AG09309 (cell line): ENCODE results near the gene ERCC8.
A peak's percentile ranks its signal among the peaks of the same experiment; 100 is the strongest.

Source experiments
- DNase-seq: peaks from one replicate; pipeline ENCODE4 v3.0.0-alpha.2; 2010; ENCODE audit warnings: low read depth
- H3K4me3 ChIP-seq: 2 replicates; pipeline ENCODE4 v1.5.1; 2011; ENCODE audit warnings: mild to moderate bottlenecking, low read depth, low read length, moderate library complexity; ENCODE audit not compliant: control insufficient read depth
- TF ChIP-seq, protein P1 (sequence below): IDR thresholded peaks from 2 replicates; pipeline ENCODE4 v1.5.1; 2011; ENCODE audit warnings: mild to moderate bottlenecking, low read depth, low read length, inconsistent platforms; ENCODE audit not compliant: insufficient read depth, control insufficient read depth; ENCODE audit errors: missing control alignments

The ERCC8 gene

DNA sequence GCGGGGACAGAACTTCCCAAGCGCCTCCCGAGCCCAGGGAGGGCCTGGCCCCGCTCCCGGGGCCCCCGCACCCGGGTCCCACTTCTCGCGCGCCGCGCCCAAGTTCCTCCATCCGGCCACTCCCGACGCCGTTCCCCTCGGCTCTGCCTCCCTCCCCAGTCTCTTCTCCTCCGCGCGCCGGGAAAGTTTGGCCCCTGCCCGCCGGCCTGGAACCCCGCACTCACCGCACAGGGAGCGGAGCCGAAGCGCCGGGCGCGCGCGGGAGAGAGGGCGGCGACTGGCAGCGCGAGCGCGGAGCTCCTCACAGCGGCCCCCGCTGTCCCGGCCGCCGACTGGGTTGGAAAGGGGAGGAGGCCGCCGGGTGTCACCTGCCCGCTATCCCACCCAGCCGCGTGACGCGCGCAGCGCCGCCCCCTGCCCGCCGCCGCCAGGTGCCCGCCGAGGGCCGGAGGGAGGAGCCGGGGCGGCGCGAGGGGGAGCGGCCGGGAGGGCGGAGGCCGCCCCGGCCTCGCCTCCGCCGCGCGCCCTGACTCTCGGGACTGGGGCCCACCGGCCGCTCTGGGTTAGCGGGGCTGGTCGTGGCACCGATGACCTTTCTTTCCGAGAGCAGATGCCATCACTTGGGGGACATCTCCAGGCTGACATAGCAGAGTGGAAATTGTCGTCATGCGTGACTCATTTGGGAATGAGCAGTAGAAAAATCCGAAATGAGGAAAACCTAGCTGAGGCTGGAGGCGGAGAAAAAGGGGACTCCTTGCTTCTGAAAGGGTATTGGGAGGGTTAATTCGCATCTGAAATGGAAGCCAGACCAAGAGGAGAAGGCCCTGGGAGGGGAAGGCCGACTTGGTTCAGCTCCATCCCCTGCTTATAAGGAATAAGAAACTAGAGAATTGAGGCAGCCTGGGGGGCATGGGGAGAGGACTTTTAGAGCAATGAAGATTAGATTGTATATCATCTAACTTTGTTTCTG, 100.6 kb downstream of the ERCC8 start, which contains the start of gene ELOVL7:
Gene ELOVL7 (minus strand): TSS at position 334 of the 970 bp plus-strand sequence. CDS start 56,872 bp downstream, outside the sequence.
- peak within 1 kb of the TSS; percentile 45 for H3K4me3 ChIP-seq
- no peak for DNase-seq
- TF ChIP-seq, protein P1, sequence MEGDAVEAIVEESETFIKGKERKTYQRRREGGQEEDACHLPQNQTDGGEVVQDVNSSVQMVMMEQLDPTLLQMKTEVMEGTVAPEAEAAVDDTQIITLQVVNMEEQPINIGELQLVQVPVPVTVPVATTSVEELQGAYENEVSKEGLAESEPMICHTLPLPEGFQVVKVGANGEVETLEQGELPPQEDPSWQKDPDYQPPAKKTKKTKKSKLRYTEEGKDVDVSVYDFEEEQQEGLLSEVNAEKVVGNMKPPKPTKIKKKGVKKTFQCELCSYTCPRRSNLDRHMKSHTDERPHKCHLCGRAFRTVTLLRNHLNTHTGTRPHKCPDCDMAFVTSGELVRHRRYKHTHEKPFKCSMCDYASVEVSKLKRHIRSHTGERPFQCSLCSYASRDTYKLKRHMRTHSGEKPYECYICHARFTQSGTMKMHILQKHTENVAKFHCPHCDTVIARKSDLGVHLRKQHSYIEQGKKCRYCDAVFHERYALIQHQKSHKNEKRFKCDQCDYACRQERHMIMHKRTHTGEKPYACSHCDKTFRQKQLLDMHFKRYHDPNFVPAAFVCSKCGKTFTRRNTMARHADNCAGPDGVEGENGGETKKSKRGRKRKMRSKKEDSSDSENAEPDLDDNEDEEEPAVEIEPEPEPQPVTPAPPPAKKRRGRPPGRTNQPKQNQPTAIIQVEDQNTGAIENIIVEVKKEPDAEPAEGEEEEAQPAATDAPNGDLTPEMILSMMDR = no peak

DNA sequence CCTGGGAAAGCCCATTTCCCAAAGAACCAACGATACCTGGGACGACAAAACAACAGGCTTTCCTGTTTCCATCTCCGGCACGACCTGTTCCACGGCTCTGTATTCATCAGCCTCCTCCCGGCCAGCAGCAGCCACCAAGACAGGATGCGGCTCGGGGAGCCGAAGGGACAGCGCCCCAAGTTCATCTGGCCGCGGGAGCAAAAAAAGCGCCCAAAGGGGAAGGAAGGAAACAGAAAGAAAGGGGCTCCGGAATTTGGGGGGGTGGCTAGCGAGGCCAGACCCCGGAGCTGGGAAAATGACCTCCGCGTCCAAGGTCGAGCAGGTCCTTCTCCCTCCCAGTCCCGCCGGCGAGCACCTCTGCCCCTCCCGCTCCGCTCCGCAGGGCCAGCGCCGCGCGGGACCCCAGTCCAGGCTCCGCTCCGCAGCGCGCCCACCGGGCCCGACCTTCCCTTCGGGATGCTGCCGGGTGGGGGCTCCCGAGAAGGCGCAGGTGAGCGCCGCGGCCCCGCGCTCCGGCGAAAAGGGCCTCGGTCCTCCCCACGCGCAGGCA, 101.4 kb downstream of the ERCC8 start:
- peak overlapping the region; percentile 45 for H3K4me3 ChIP-seq
- TF ChIP-seq, protein P1 = no peak
- no peak for DNase-seq

DNA sequence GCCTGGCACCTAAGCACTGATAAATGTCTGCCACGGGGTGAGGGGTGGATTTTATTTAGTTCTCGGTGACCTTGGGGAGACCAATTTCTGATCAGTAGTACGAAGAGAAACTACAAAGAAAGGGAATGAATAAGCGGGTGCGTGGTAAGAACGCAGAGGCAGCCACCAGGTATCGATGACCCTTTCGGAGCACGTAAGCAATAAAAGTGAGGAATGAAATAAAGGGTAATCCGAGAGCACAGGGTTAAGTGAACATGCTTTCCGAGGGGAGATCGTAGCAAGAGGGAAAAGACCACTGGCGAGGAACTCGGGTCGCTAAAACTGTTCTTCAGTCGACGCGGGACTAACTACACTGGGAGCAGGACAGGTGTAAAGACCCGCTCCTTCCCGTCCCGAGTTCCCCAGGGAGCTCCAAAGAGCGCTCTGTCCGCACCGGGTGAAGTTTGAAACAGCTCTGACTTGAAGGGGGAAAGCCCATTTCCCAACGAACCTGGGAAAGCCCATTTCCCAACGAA, 101.9 kb downstream of the ERCC8 start:
- no peak for DNase-seq
- TF ChIP-seq, protein P1 = no peak
- H3K4me3 ChIP-seq = no peak overlapping the region; the same call in 1 of the 2 replicates

GRCh38 chr5:60841361-60841760, 103.5 kb downstream of the ERCC8 start:
- H3K4me3 ChIP-seq = no peak overlapping the region
- DNase-seq = no peak
- TF ChIP-seq, protein P1 = no peak

DNA sequence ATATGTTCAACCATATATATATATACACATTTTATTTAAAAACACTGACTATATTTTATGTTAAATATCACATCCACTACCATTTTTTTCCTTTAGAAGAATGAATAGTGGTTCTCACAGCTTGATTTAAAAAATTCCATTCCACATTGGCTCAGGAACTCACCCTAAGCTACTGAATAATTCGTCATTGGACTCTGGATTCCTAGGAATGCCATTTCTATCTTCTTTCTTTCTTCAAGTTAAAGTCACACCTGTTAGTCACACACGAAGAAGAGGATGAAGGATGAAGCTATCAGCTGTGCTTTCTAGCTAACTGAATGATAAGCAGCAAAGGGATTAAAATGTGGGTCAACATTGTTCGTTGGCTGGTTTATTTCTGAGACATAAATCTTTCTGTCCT, 108.7 kb downstream of the ERCC8 start:
- TF ChIP-seq, protein P1 = no peak
- no peak overlapping the region for H3K4me3 ChIP-seq
- DNase-seq = no peak

- H3K4me3 ChIP-seq = no peak overlapping the region
- DNase-seq = no peak
- TF ChIP-seq, protein P1 = no peak
These were observed 109.3 kb downstream of the ERCC8 start for GRCh38 chr5:60835554-60835953.
